NCI-H774 (cell line): Measurements from ENCODE around the gene TTC34.
"Not testable (repeated sequence)": the region's sequence is repeated elsewhere in the genome, so short reads cannot be mapped to it uniquely, and the experiment has no call there.

Experiments
- DNase-seq: peaks from one replicate; lab custom pipeline; 2025; lab: John Stamatoyannopoulos, UW

The TTC34 gene

DNA sequence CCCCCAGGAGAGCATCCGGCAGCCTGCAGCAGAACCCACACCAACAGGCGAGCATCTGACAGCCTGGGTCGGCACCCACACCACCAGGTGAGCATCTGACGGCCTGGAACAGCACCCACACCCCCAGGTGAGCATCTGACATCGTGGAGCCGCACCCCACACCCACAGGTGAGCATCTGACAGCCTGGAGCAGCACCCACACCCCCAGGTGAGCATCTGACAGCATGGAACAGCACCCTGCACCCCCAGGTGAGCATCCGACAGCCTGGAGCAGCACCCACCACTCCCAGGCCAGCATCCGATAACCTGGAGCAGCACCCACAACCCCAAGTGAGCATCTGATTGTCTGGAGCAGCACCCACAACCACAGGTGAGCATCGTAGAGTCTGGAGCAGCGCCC lies 124.8 kb downstream of the TTC34 start:
- DNase-seq = not testable (repeated sequence)

DNA sequence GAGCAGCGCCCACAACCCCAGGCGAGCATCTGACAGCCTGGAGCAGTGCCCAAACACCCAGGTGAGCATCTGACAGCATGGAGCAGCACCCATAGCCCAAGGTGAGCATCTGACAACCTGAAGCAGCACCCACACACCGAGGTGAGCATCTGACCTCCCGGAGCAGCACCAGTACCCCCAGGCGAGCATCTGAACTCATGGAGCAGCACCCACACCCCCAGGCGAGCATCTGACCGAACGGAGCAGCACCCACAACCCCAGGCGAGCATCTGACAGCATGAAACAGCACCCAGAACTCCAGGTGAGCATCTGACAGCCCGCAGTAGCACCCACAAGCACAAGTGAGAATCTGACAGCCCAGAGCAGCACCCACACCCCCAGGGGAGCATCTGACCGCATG lies 129.8 kb downstream of the TTC34 start:
- not testable (repeated sequence) for DNase-seq

DNA sequence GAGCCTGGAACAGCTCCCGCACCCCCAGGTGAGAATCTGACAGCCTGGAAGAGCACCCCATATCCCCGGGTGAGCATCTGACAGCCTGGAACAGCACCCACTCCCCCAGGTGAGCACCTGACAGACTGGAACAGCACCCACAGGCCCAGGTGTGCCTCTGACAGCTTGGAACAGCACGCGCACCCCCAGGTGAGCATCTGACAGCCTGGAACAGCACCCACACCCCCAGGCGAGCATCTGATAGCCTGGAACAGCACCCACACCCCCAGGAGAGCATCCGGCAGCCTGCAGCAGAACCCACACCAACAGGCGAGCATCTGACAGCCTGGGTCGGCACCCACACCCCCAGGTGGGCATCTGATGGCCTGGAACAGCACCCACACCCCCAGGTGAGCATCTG lies 141.7 kb downstream of the TTC34 start:
- DNase-seq = not testable (repeated sequence)

DNA sequence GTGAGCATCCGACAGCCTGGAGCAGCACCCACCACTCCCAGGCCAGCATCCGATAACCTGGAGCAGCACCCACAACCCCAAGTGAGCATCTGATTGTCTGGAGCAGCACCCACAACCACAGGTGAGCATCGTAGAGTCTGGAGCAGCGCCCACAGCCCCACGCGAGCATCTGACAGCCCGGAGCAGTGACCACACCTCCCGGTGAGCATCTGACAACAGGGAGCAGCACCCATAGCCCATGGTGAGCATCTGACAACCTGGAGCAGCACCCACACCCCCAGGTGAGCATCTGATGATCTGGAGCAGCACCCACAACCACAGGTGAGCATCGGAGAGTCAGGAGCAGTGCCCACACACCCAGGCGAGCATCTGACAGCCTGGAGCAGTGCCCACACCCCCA lies 143.6 kb downstream of the TTC34 start:
- DNase-seq = not testable (repeated sequence)

DNA sequence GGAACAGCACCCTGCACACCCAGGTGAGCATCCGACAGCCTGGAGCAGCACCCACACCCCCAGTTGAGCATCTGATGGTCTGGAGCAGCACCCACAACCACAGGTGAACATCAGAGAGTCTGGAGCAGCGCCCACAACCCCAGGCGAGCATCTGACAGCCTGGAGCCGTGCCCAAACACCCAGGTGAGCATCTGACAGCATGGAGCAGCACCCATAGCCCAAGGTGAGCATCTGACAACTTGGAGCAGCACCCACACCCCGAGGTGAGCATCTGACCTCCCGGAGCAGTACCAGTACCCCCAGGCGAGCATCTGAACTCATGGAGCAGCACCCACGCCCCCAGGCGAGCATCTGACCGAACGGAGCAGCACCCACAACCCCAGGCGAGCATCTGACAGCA lies 144.4 kb downstream of the TTC34 start:
- not testable (repeated sequence) for DNase-seq

- DNase-seq = not testable (repeated sequence)
Measured at GRCh38 chr1:2655598-2656434, 145.7 kb downstream of the TTC34 start.

DNA sequence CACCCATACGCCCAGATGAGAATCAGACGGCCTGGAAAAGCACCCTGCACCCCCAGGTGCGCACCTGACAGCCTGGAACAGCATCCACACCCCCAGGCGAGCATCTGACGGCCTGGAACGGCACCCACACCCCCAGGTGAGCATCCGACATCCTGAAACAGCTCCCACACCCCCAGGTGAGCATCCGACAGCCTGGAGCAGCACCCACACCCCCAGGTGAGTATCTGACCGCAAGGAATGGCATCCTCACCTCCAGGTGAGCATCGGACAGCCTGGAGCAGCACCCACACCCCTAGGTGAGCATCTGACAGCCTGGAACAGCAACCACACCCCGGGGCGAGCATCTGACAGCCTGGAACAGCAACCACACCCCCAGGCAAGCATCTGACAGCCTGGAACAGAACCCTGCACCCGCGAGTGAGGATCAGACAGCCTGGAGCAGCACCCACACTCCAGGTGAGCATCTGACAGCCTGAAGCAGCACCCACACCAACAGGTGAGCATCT lies 147.0 kb downstream of the TTC34 start:
- DNase-seq = not testable (repeated sequence)

- DNase-seq = not testable (repeated sequence)
Measured at GRCh38 chr1:2653741-2654442, 147.6 kb downstream of the TTC34 start.

- DNase-seq = not testable (repeated sequence)
Measured at GRCh38 chr1:2652926-2653571, 148.4 kb downstream of the TTC34 start.

DNA sequence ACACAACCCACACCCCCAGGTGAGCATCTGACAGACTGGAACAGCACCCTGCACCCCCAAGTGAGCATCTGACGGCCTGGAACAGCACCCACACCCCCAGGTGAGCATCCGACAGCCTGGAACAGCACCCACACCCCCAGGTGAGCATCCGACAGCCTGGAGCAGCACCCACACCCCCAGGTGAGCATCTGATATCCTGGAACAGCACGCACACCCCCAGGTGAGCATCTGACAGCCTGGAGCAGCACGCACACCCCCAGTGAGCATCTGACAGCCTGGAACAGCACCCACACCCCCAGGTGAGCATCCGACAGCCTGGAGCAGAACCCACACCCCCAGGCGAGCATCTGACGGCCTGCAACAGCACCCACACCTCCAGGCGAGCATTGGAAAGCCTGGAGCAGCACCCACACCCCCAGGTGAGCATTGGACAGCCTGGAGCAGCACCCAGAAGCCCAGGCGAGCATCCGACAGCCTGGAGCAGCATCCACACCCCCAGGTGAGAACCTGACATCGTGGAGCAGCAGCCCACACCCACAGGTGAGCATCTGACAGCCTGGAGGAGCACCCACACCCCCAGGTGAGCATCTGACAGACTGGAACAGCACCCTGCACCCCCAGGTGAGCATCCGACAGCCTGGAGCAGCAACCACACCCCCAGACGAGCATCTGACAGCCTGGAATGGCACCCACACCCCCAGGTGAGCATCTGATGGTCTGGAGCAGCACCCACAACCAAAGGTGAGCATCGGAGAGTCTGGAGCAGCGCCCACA lies 149.2 kb downstream of the TTC34 start:
- DNase-seq = not testable (repeated sequence)

GRCh38 chr1:2650967-2651645 lies 150.4 kb downstream of the TTC34 start:
- DNase-seq = no peak

DNA sequence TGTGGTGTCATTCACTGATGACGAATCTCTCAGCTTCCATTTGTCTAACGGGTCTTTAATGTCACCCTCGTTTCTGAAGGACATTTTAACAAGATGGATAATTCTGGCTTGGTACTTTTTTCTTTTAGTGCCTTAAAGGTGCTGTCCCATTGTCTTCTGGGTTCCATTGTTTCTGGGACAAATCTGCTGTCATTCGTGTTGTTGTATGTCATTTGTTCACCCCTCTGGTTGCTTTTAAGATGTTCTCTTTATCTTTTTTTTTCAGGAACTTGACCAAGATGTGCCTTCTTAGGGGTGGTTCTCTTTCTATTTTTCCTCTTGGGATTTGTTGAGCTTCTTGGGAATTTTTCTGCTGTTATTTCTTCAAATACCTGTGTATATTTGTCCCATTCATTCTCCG lies 154.7 kb downstream of the TTC34 start:
- no peak for DNase-seq

DNA sequence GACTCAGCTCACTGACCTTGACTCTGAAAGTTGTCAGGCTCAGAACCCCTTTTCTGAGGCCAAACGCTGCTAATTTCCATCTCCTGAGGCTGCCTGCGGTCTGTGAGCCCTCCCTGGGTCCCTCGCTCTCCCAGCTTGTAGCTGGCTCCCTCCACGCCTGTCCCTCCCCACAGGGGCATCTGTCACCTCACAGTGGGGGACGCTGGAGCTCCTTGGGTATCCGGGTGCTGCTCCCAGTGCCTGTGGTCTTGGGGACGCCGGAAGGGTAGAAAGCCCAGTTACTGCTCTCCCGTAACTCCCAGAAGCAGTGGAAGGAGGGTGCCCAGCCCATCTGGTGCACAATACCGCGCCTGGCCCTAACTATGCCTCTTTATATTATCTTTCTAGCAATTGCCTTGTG lies 155.7 kb downstream of the TTC34 start:
- no peak for DNase-seq

GRCh38 chr1:2645143-2645542 lies 156.3 kb downstream of the TTC34 start:
- DNase-seq = no peak

DNA sequence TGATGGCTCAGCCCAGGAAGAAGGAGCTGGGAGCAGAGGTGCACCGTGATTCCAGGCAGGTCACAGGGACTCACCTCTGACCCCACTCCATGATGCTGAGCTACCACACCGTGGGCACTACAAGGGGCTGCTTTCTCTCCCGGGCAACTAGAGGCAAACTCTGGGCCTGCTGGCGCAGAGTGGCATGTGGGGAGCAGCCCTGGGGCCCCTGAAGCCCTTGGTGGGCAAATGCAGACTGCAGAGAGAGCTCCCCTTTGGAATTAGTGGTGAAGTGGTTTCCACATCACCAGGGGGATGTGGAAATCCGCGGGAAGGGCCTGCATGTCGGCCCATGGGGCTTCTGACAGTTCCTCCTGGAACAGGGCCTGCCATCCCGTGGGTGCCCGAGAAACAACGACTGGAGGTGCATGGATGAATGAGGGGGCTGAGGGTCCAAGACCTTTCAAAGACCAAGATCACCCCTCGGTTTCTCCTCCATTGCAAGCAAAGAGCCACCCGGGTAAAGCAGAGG lies 156.8 kb downstream of the TTC34 start:
- DNase-seq = no peak

DNA sequence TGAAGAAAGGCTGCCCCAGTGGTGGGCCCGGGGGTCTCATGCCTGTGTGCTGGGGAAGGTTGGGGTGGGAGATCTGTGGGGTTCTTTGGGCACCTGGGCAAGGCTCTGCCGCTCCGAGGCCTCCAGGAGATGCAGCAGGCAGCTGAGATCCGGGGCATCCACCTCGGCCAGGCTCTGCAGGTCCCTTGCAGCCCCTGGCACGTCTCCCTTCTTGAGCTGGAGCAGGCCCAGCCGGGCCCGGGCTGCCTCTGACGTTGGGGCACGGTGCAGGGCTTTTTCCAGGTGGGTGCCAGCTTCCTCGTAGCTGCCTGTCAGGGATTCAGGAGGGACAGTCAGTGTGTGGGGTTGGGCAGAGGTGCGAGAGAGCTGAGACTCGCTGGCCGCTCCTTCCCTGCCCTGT lies 157.3 kb downstream of the TTC34 start:
- no peak for DNase-seq

GRCh38 chr1:2643414-2644077 lies 157.9 kb downstream of the TTC34 start:
- DNase-seq = no peak

- DNase-seq = peak; percentile 58
Measured at GRCh38 chr1:2642560-2643413, 158.7 kb downstream of the TTC34 start.

DNA sequence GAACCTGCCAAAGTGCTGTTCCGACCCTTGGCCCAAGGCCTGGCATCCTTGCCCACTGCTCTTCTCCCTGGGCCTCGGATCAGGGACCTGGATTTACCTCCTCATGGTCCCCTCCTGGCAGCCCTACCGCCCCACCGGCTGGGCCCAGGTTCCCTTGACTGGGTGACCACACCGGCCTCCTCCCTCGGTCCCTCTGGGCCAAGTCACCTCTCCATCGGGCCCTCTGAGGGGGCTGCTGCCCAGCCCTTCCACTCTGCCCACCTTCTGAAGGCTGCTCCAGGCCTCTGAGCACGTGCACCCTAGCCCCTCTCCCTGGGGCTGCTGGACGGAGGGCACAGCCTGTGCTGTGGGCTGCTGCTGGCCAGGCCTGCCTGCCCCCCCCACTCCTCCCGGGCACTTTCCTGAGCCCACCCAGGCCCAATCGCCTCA lies 159.3 kb downstream of the TTC34 start:
- no peak for DNase-seq
